IMR-90 (cell line): ENCODE results near the gene MINK1. TPM values are rescaled to one million over a fixed set of nuclear protein-coding genes. Genes with fewer than 3 reads are reported as not detected.

ENCODE experiments used
- ATAC-seq: fragments of 200-7000 bp; cut with Tn5 transposase; 2 replicates; pipeline ENCODE4 v1.9.1; 2020; ENCODE audit warnings: low read depth, mild to moderate bottlenecking, moderate library complexity
- BruUV-seq: library from RNA; stranded (reverse); fragments of 400-500 nt; replicated peaks from 2 replicates; lab custom pipeline; 2021; lab: Mats Ljungman, UMichigan
- CTCF ChIA-PET: fragments of 300-600 bp; formaldehyde crosslinking; extraction: SDS; loops from one replicate; lab custom pipeline; 2021; ENCODE audit warnings: antibody characterized with exemption; lab: Yijun Ruan, JAX
- POLR2A ChIA-PET: fragments of 300-600 bp; sonication (Branson Sonifier 250); formaldehyde crosslinking; loops from one replicate; lab custom pipeline; 2022; ENCODE audit warnings: antibody characterized with exemption; ENCODE audit not compliant: unreplicated experiment; lab: Charles Lee
- DNase-seq: peaks from one replicate; pipeline ENCODE4 v3.0.0; 2013
- H2AFZ ChIP-seq: replicated peaks from 2 replicates; pipeline ENCODE3; 2013; ENCODE audit warnings: low read length, mild to moderate bottlenecking; ENCODE audit not compliant: poor library complexity
- H2AK5ac ChIP-seq: 2 replicates; pipeline ENCODE4 v1.6.1; 2013; ENCODE audit warnings: low read depth, low read length, inconsistent platforms
- H2AK9ac ChIP-seq: replicated peaks from 2 replicates; pipeline ENCODE3; 2013; ENCODE audit warnings: mild to moderate bottlenecking, low read depth, low read length, moderate library complexity; ENCODE audit not compliant: poor library complexity
- H2BK120ac ChIP-seq: 2 replicates; pipeline ENCODE4 v1.6.1; 2013; ENCODE audit warnings: low read depth, low read length, inconsistent platforms
- H2BK15ac ChIP-seq: 3 replicates; pipeline ENCODE4 v1.6.1; 2013; ENCODE audit warnings: low read depth, low read length, inconsistent platforms
- H2BK20ac ChIP-seq: 2 replicates; pipeline ENCODE4 v1.6.1; 2013; ENCODE audit warnings: low read depth, mild to moderate bottlenecking, inconsistent platforms, low read length, moderate library complexity
- H2BK5ac ChIP-seq: 2 replicates; pipeline ENCODE4 v1.6.1; 2013; ENCODE audit warnings: mild to moderate bottlenecking, low read depth, low read length, inconsistent platforms; ENCODE audit not compliant: poor library complexity, severe bottlenecking
- H3K14ac ChIP-seq: replicated peaks from 2 replicates; pipeline ENCODE4 v1.6.1; 2013; ENCODE audit warnings: low read depth, low read length, inconsistent platforms
- H3K18ac ChIP-seq: 2 replicates; pipeline ENCODE4 v1.6.1; 2013; ENCODE audit warnings: low read depth, low read length, control low read depth
- H3K23ac ChIP-seq: 2 replicates; pipeline ENCODE4 v1.6.1; 2013; ENCODE audit warnings: low read depth, low read length, inconsistent platforms
- H3K27ac ChIP-seq: 2 replicates; pipeline ENCODE4 v1.5.1; 2013; ENCODE audit warnings: mild to moderate bottlenecking, control low read depth, low read length; ENCODE audit not compliant: insufficient read depth
- H3K27me3 ChIP-seq: 2 replicates; pipeline ENCODE4 v1.6.1; 2013; ENCODE audit warnings: low read length; ENCODE audit not compliant: control insufficient read depth, insufficient read depth
- H3K36me3 ChIP-seq: 2 replicates; pipeline ENCODE4 v1.6.1; 2013; ENCODE audit warnings: low read length, mixed read lengths; ENCODE audit not compliant: control insufficient read depth, insufficient read depth
- H3K4ac ChIP-seq: 2 replicates; pipeline ENCODE4 v1.6.1; 2013; ENCODE audit warnings: low read depth, low read length, inconsistent platforms
- H3K4me1 ChIP-seq: 2 replicates; pipeline ENCODE4 v1.6.1; 2013; ENCODE audit warnings: low read length, mixed read lengths; ENCODE audit not compliant: control insufficient read depth, insufficient read depth
- H3K4me2 ChIP-seq: 2 replicates; pipeline ENCODE4 v1.6.1; 2013; ENCODE audit warnings: low read depth, mild to moderate bottlenecking, control low read depth, low read length, moderate library complexity
- H3K4me3 ChIP-seq: 2 replicates; pipeline ENCODE4 v1.5.1; 2013; ENCODE audit warnings: low read depth, mild to moderate bottlenecking, control low read depth, low read length, moderate library complexity; ENCODE audit not compliant: insufficient read depth
- H3K56ac ChIP-seq: 2 replicates; pipeline ENCODE4 v1.6.1; 2013; ENCODE audit warnings: low read length, inconsistent platforms; ENCODE audit not compliant: insufficient read depth; ENCODE audit errors: extremely low read depth
- H3K79me1 ChIP-seq, 2 experiments: 2 replicates each; pipeline ENCODE4 v1.6.1; 2013; ENCODE audit warnings: low read length in 2 of 2, inconsistent platforms in 1 of 2, low read depth in 1 of 2
- H3K9ac ChIP-seq: 2 replicates; pipeline ENCODE4 v1.6.1; 2013; ENCODE audit warnings: low read depth, low read length, control low read depth
- H3K9me1 ChIP-seq: 2 replicates; pipeline ENCODE4 v1.6.1; 2013; ENCODE audit warnings: low read length, inconsistent platforms; ENCODE audit not compliant: insufficient read depth
- H3K9me3 ChIP-seq: 2 replicates; pipeline ENCODE4 v1.6.1; 2013; ENCODE audit warnings: low read length; ENCODE audit not compliant: control insufficient read depth, insufficient read depth
- H4K20me1 ChIP-seq: 2 replicates; pipeline ENCODE4 v1.6.1; 2013; ENCODE audit warnings: low read length, inconsistent platforms; ENCODE audit not compliant: insufficient read depth
- H4K5ac ChIP-seq: 2 replicates; pipeline ENCODE4 v1.6.1; 2013; ENCODE audit warnings: mild to moderate bottlenecking, low read depth, low read length, control low read depth
- H4K8ac ChIP-seq, 2 experiments: 2 replicates each; pipeline ENCODE4 v1.6.1; 2013; ENCODE audit warnings: low read depth in 2 of 2, low read length in 2 of 2, control low read depth in 1 of 2, inconsistent platforms in 1 of 2
- H4K91ac ChIP-seq: 2 replicates; pipeline ENCODE4 v1.6.1; 2013; ENCODE audit warnings: low read depth, low read length, inconsistent platforms; ENCODE audit not compliant: insufficient read depth
- BHLHE40 ChIP-seq: fragments of 150-350 bp; IDR thresholded peaks from 2 replicates; pipeline ENCODE4 v1.6.1; 2016; ENCODE audit warnings: mild to moderate bottlenecking, low read depth, low read length
- CEBPB ChIP-seq: IDR thresholded peaks from 2 replicates; pipeline ENCODE4 v1.6.1; 2012; ENCODE audit warnings: low read depth, low read length, improper control_type of control experiment
- MAZ ChIP-seq: IDR thresholded peaks from 2 replicates; pipeline ENCODE4 v1.6.1; 2012; ENCODE audit warnings: low read depth, mild to moderate bottlenecking, low read length, improper control_type of control experiment, moderate library complexity, borderline replicate concordance
- MXI1 ChIP-seq: IDR thresholded peaks from 2 replicates; pipeline ENCODE4 v1.6.1; 2012; ENCODE audit warnings: low read depth, mild to moderate bottlenecking, low read length, moderate library complexity, borderline replicate concordance
- NFE2L2 ChIP-seq: fragments of 150-350 bp; IDR thresholded peaks from 2 replicates; pipeline ENCODE4 v1.6.1; 2016; ENCODE audit warnings: low read depth, mild to moderate bottlenecking, low read length
- RAD21 ChIP-seq: IDR thresholded peaks from 2 replicates; pipeline ENCODE4 v1.6.1; 2012; ENCODE audit warnings: low read length, improper control_type of control experiment
- RCOR1 ChIP-seq: IDR thresholded peaks from 2 replicates; pipeline ENCODE4 v1.6.1; 2012; ENCODE audit warnings: mild to moderate bottlenecking, low read length, improper control_type of control experiment; ENCODE audit not compliant: insufficient replicate concordance
- WGBS, 2 experiments: methylation state at CpG; one replicate each; pipeline versions ENCODE4 v1.1.5 to v1.1.7; 2013; ENCODE audit warnings: missing lambda C conversion rate in 2 of 2; ENCODE audit not compliant: insufficient read length in 1 of 2; ENCODE audit errors: extremely low coverage in 2 of 2; 5-methylcytosine and 5-hydroxymethylcytosine counted together
- dilution Hi-C: fragments of 300-500 bp; cut with HindIII; formaldehyde crosslinking; loops from one replicate; pipeline ENCODE4 v1.14.3; 2018; ENCODE audit warnings: low sequenced_read_pairs; ENCODE audit not compliant: unreplicated experiment
- in situ Hi-C: fragments of 300-500 bp; cut with MboI; formaldehyde crosslinking; loops from 3 replicates; pipeline ENCODE4 v1.14.3; 2019; ENCODE audit warnings: low sequenced_read_pairs, inconsistent platforms, mixed read lengths
- intact Hi-C: fragments of 100-400 bp; cut with micrococcal nuclease; formaldehyde crosslinking; loops from 2 replicates; pipeline ENCODE4 v1.10.0; 2022
- polyA plus RNA-seq, 3 experiments: library from polyadenylated mRNA; depleted of rRNA; stranded (reverse); fragments of >200 nt; gene quantifications; 2 replicates each; pipeline ENCODE4 v1.2.3, GENCODE V29; 2012; ENCODE audit warnings: low replicate concordance in 1 of 3
- total RNA-seq: library from RNA; depleted of rRNA; stranded (reverse); fragments of >200 nt; gene quantifications from 2 replicates; pipeline ENCODE4 v1.2.3, GENCODE V29; 2012
- TF ChIP-seq, protein P1 (sequence below): fragments of 150-350 bp; IDR thresholded peaks from 2 replicates; pipeline ENCODE4 v1.6.1; 2016; ENCODE audit warnings: low read depth, mild to moderate bottlenecking, low read length, moderate library complexity, borderline replicate concordance
- TF ChIP-seq, protein P2 (sequence below): fragments of 150-350 bp; IDR thresholded peaks from 2 replicates; pipeline ENCODE4 v1.6.1; 2017; ENCODE audit warnings: mild to moderate bottlenecking, antibody characterized with exemption, low read length, low read depth
- TF ChIP-seq, protein P3 (sequence below): conservative IDR thresholded peaks from 2 replicates; pipeline ENCODE4 v1.5.1; 2012; ENCODE audit warnings: mild to moderate bottlenecking, low read depth, low read length, improper control_type of control experiment

The MINK1 gene
- total and polyA plus RNA-seq, 2 of the 4 experiments (the other 2 are of a cell fraction), result 12.2 to 40.9 TPM

GRCh38 chr17:4845118-4845517 lies 12.0 kb downstream of the MINK1 start:
- Histone ChIP-seq H3K9me3 (no peaks in the 10 kb centered on the region), H3K56ac (no peak overlapping the region), H3K23ac (no peak overlapping the region), H3K79me1 (peaks cover 46 to 82% of the 10 kb centered on the region in 2 experiments), H3K14ac (no peak overlapping the region), H2BK120ac (no peak overlapping the region), H3K18ac (no peak overlapping the region), H3K27me3 (no peaks in the 10 kb centered on the region), H3K4ac (no peak overlapping the region), H2BK15ac (no peak overlapping the region), H4K5ac (no peak overlapping the region), H3K9me1 (peaks cover 29% of the 10 kb centered on the region), H4K8ac (no peak overlapping the region), H2AK5ac (no peak overlapping the region), H2BK20ac (no peak overlapping the region), H3K4me3 (no peak overlapping the region), H4K91ac (no peak overlapping the region), H3K27ac (no peak overlapping the region), H2AK9ac (no peak overlapping the region), H3K9ac (no peak overlapping the region), H4K20me1 (peaks cover 81% of the 10 kb centered on the region), H3K36me3 (peaks cover 2% of the 10 kb centered on the region; the same call in 1 of the 2 replicates), H2AFZ (no peak overlapping the region), H2BK5ac (no peak overlapping the region), H3K4me1 (peaks cover 7% of the 10 kb centered on the region), H3K4me2 (no peak overlapping the region)
- TF ChIP-seq NFE2L2 (no peak), CEBPB (no peak), RAD21 (no peak), BHLHE40 (no peak), MXI1 (no peak), MAZ (no peak), RCOR1 (no peak)
- TF ChIP-seq, protein P1, sequence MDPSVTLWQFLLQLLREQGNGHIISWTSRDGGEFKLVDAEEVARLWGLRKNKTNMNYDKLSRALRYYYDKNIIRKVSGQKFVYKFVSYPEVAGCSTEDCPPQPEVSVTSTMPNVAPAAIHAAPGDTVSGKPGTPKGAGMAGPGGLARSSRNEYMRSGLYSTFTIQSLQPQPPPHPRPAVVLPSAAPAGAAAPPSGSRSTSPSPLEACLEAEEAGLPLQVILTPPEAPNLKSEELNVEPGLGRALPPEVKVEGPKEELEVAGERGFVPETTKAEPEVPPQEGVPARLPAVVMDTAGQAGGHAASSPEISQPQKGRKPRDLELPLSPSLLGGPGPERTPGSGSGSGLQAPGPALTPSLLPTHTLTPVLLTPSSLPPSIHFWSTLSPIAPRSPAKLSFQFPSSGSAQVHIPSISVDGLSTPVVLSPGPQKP, result no peak
- TF ChIP-seq, protein P2, sequence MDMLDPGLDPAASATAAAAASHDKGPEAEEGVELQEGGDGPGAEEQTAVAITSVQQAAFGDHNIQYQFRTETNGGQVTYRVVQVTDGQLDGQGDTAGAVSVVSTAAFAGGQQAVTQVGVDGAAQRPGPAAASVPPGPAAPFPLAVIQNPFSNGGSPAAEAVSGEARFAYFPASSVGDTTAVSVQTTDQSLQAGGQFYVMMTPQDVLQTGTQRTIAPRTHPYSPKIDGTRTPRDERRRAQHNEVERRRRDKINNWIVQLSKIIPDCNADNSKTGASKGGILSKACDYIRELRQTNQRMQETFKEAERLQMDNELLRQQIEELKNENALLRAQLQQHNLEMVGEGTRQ, result no peak
- TF ChIP-seq, protein P3, sequence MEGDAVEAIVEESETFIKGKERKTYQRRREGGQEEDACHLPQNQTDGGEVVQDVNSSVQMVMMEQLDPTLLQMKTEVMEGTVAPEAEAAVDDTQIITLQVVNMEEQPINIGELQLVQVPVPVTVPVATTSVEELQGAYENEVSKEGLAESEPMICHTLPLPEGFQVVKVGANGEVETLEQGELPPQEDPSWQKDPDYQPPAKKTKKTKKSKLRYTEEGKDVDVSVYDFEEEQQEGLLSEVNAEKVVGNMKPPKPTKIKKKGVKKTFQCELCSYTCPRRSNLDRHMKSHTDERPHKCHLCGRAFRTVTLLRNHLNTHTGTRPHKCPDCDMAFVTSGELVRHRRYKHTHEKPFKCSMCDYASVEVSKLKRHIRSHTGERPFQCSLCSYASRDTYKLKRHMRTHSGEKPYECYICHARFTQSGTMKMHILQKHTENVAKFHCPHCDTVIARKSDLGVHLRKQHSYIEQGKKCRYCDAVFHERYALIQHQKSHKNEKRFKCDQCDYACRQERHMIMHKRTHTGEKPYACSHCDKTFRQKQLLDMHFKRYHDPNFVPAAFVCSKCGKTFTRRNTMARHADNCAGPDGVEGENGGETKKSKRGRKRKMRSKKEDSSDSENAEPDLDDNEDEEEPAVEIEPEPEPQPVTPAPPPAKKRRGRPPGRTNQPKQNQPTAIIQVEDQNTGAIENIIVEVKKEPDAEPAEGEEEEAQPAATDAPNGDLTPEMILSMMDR, result no peak
- CTCF ChIA-PET, result no interaction called here
- ATAC-seq, result no peak
- dilution Hi-C loops, result no loop called here
- intact Hi-C loops, result no loop called here
- no CpG with 5 or more reads among the region's 5 CpGs for WGBS, 2 experiments
- BruUV-seq, result no TSS peak
- no peak for DNase-seq
- POLR2A ChIA-PET, result no interaction called here
- in situ Hi-C loops, result no loop called here
